GM12878 (cell line): Measurements from ENCODE around the gene DIAPH2. TPM values are rescaled to one million over a fixed set of nuclear protein-coding genes. Genes with fewer than 3 reads are reported as not detected.

ENCODE experiments used
- ATAC-seq: fragments of 200-7000 bp; cut with Tn5 transposase; 3 replicates; pipeline ENCODE4 v1.9.1; 2020; ENCODE audit warnings: mild to moderate bottlenecking, moderate library complexity
- BruUV-seq: library from RNA; stranded (reverse); fragments of 400-500 nt; replicated peaks from 2 replicates; lab custom pipeline; 2021; lab: Mats Ljungman, UMichigan
- CTCF ChIA-PET: fragments of 300-600 bp; sonication (Branson Sonifier 250); formaldehyde crosslinking; extraction: SDS; loops from one replicate; lab custom pipeline; 2021; ENCODE audit warnings: inconsistent platforms; lab: Yijun Ruan, JAX
- POLR2A ChIA-PET: fragments of 350-600 bp; formaldehyde crosslinking; extraction: SDS; loops from one replicate; lab custom pipeline; 2021; ENCODE audit warnings: inconsistent platforms; lab: Charles Lee
- RAD21 ChIA-PET: fragments of 300-600 bp; sonication (Branson Sonifier 250); formaldehyde crosslinking; loops from one replicate; lab custom pipeline; 2023; ENCODE audit warnings: antibody characterized with exemption; ENCODE audit not compliant: unreplicated experiment; lab: Charles Lee
- SMC1A ChIA-PET: fragments of 300-600 bp; sonication (Branson Sonifier 250); formaldehyde crosslinking; loops from one replicate; lab custom pipeline; 2023; ENCODE audit not compliant: unreplicated experiment, uncharacterized antibody; lab: Charles Lee
- DNase-seq: peaks from one replicate; pipeline ENCODE4 v3.0.0-alpha.2; 2011; ENCODE audit warnings: low read depth, low spot score
- FAIRE-seq: peaks from 3 replicates; lab custom pipeline; 2011; peaks lifted over from hg19 to GRCh38; lab: Jason Lieb, UNC
- H2AFZ ChIP-seq: 2 replicates; pipeline ENCODE4 v1.6.0; 2011; ENCODE audit warnings: low read depth, low read length, control low read depth; ENCODE audit not compliant: control insufficient read depth
- H3K27ac ChIP-seq: 2 replicates; pipeline ENCODE4 v1.5.1; 2011; ENCODE audit warnings: control low read depth; ENCODE audit not compliant: control insufficient read depth, insufficient read depth
- H3K27me3 ChIP-seq, 2 experiments: replicated peaks in 1 of 2; 2 replicates each; pipeline versions ENCODE4 v1.6.0 to v1.6.1; 2011; ENCODE audit warnings: low read length in 1 of 2; ENCODE audit not compliant: control insufficient read depth in 2 of 2, insufficient read depth in 2 of 2
- H3K36me3 ChIP-seq, 2 experiments: 2 replicates each; pipeline ENCODE4 v1.5.1; 2011; ENCODE audit warnings: low read length in 1 of 2; ENCODE audit not compliant: control insufficient read depth in 2 of 2, insufficient read depth in 2 of 2
- H3K4me1 ChIP-seq: 2 replicates; pipeline ENCODE4 v1.6.1; 2011; ENCODE audit warnings: mild to moderate bottlenecking, low read length, moderate library complexity, mixed read lengths; ENCODE audit not compliant: control insufficient read depth, insufficient read depth
- H3K4me2 ChIP-seq: 2 replicates; pipeline ENCODE4 v1.6.0; 2011; ENCODE audit warnings: control low read depth; ENCODE audit not compliant: control insufficient read depth, insufficient read depth
- H3K4me3 ChIP-seq: fragments of 200-600 bp; sonication (generic); 2 replicates; pipeline ENCODE4 v1.5.1; 2016
- H3K79me2 ChIP-seq: 2 replicates; pipeline ENCODE4 v1.6.0; 2011; ENCODE audit warnings: low read length; ENCODE audit not compliant: control insufficient read depth, insufficient read depth
- H3K9ac ChIP-seq: 2 replicates; pipeline ENCODE4 v1.8.0; 2011; ENCODE audit warnings: low read length, control low read depth, mixed read lengths; ENCODE audit not compliant: control insufficient read depth, insufficient read depth
- H3K9me3 ChIP-seq: replicated peaks from 3 replicates; pipeline ENCODE4 v1.5.1; 2011; ENCODE audit warnings: mild to moderate bottlenecking, low read length; ENCODE audit not compliant: control insufficient read depth, insufficient read depth
- H4K20me1 ChIP-seq: 2 replicates; pipeline ENCODE4 v1.6.0; 2011; ENCODE audit not compliant: control insufficient read depth, insufficient read depth
- EP300 ChIP-seq, 2 experiments: fragments of 150-350 bp in 1 of 2; IDR thresholded peaks; 2 replicates each; pipeline ENCODE4 v1.6.1; 2011 to 2012; ENCODE audit warnings: low read depth in 2 of 2, low read length in 2 of 2, borderline replicate concordance in 1 of 2, improper control_type of control experiment in 1 of 2, inconsistent platforms in 1 of 2; ENCODE audit not compliant: control insufficient read depth in 1 of 2
- JUNB ChIP-seq: IDR thresholded peaks from 2 replicates; pipeline ENCODE4 v1.6.1; 2016; ENCODE audit warnings: antibody characterized with exemption, mild to moderate bottlenecking
- POU2F2 ChIP-seq: IDR thresholded peaks from 3 replicates; pipeline ENCODE4 v1.6.1; 2011; ENCODE audit warnings: low read depth, mild to moderate bottlenecking, low read length, borderline replicate concordance
- SMARCA5 ChIP-seq: fragments of 450-650 bp; IDR thresholded peaks from 2 replicates; pipeline ENCODE4 v1.6.1; 2017; ENCODE audit warnings: mild to moderate bottlenecking
- TCF7 ChIP-seq: IDR thresholded peaks from 2 replicates; pipeline ENCODE4 v1.6.1; 2014; ENCODE audit warnings: antibody characterized with exemption, borderline replicate concordance
- WGBS: methylation state at CpG from one replicate; pipeline ENCODE4 v1.1.6; 2016; ENCODE audit warnings: low lambda C conversion rate; ENCODE audit not compliant: insufficient replicate concordance, insufficient coverage; ENCODE audit errors: missing lambda C conversion rate; 5-methylcytosine and 5-hydroxymethylcytosine counted together
- in situ Hi-C: fragments of 300-500 bp; cut with MboI; formaldehyde crosslinking; loops from 9 replicates; pipeline ENCODE4 v1.14.3; 2018; ENCODE audit warnings: mixed read lengths
- intact Hi-C: fragments of 100-400 bp; cut with micrococcal nuclease; formaldehyde crosslinking; loops from one replicate; pipeline ENCODE4 v1.14.2; 2022; ENCODE audit not compliant: unreplicated experiment
- polyA plus RNA-seq, 11 experiments: library from polyadenylated mRNA; depleted of rRNA in 4 of 11; unstranded in 6 of 11; stranded (reverse) in 5 of 11; fragments of >200 nt; fragmentation: Nextera tagmentation in 4 of 11; fragmentation: Illumina TruSeq in 1 of 11; extraction: Ambion mirVana in 4 of 11; extraction: Trizol in 1 of 11; gene quantifications; 1 replicate in 1 of 11; 2 replicates in 10 of 11; pipeline versions ENCODE4 v1.2.1 to v1.2.3, GENCODE V29; 2011 to 2016; ENCODE audit warnings: inconsistent platforms in 2 of 11, missing spikeins in 2 of 11, low read depth in 1 of 11
- total RNA-seq, 4 experiments: library from RNA; depleted of rRNA in 3 of 4; stranded (reverse); fragments of >200 nt in 3 of 4; fragmentation: Illumina TruSeq in 1 of 4; extraction: Trizol in 1 of 4; gene quantifications; 2 replicates each; pipeline versions ENCODE4 v1.2.1 to v1.2.3, GENCODE V29; 2013 to 2021

DIAPH2 gene
- total and polyA plus RNA-seq, 10 of the 15 experiments (the other 5 are each of a cell fraction or from before 2014, with no cell fraction given): 2.2 to 16.6 (median 8.8) TPM

DNA sequence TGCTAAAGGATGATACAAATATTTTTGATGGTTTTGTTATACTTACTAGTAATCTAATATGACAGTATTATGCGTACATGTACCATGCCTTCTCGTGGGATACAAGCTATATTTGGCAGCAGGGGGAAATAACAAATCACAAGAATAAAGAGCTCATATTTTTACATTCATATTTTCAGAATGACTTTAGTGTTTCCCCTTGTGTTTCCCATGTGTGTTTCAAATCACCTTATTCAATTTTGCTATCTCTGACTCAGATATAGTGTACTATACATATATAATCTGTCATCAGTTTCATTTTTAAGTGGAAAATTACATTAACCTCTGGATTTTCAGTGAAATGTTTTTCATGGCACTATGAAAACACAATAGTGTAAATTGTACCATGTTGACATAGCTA lies 345.8 kb downstream of the DIAPH2 start (continued):
- TF ChIP-seq SMARCA5 (no peak), JUNB (peak; percentile 67)

DNA sequence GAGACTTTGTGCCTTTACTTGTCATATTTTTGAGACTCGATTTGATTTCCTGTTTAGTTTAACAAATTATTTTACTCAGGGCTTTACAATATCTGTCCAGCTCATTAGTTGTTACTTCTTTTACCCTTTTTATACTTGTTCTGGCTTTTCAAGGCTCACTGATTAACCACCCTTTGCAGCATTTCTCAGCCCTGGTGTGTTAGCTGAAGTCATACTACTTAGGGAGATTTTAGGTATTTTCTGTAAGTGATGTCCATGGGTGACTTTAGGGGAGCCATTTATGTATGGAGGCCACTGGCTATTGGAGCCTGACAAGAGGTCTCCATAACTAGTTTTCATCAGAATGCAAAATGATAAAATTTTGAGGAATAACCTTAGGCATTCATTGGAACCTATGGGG lies 346.3 kb downstream of the DIAPH2 start:
- H3K9ac ChIP-seq: no peak overlapping the region
- no peaks in the 10 kb centered on the region for H3K27me3 ChIP-seq
- H3K9me3 ChIP-seq: no peaks in the 10 kb centered on the region
- H3K4me2 ChIP-seq: no peak overlapping the region
- no peak for TF ChIP-seq EP300 (IDR thresholded peaks at IDR 0.05; ENCODE audit: borderline replicate concordance in 1 of 2, control insufficient read depth in 1 of 2, low read depth in 2 of 2, low read length in 2 of 2)
- TF ChIP-seq TCF7: no peak
- TF ChIP-seq POU2F2: no peak
- ChIA-PET SMC1A (interaction anchor here (0.5 to 1.0 kb wide), 2 partner anchors 75 to 313 kb away, joined by 3 read pairs; no protein-coding TSS in a partner anchor), POLR2A (no interaction called here), RAD21 (no interaction called here), CTCF (no interaction called here)
- BruUV-seq: no TSS peak
- no peak overlapping the region for H3K4me3 ChIP-seq
- H2AFZ ChIP-seq: no peak overlapping the region
- no peaks in the 10 kb centered on the region for H3K36me3 ChIP-seq
- no peaks in the 10 kb centered on the region for H3K4me1 ChIP-seq
- FAIRE-seq: no peak
- no peaks in the 10 kb centered on the region for H4K20me1 ChIP-seq
- 13% methylated on average over 1 of the region's 1 CpG for WGBS
- ATAC-seq: no peak
- no peak overlapping the region for H3K27ac ChIP-seq
- H3K79me2 ChIP-seq: no peaks in the 10 kb centered on the region
- no peak for DNase-seq
- intact Hi-C loops: no loop called here
- in situ Hi-C loops: no loop called here
